ENCODE measurements around the gene SASH1.

SASH1 gene

GRCh38 chr6:148303616-148304015 lies 39.0 kb upstream of the SASH1 start:
- no peak overlapping the region for H3K27ac ChIP-seq
- DNase-seq (ENCODE audit: low spot score) = no peak
- ChIA-PET CTCF (interaction anchor here (1.1 kb wide), 1 partner anchor 13 kb away, joined by 3 read pairs; no protein-coding TSS in a partner anchor), POLR2A (ENCODE audit: low non-redundant PET) (no interaction called here)
- no peak for TF ChIP-seq CTCF (conservative IDR thresholded peaks at IDR 0.05; ENCODE audit: low read depth)

GRCh38 chr6:148304976-148305375 lies 37.7 kb upstream of the SASH1 start:
- TF ChIP-seq CTCF (conservative IDR thresholded peaks at IDR 0.05; ENCODE audit: low read depth) = no peak
- DNase-seq (ENCODE audit: low spot score) = no peak
- POLR2A ChIA-PET (ENCODE audit: low non-redundant PET) = no interaction called here
- CTCF ChIA-PET = interaction anchor here (0.7 kb wide), 1 partner anchor 138 kb away, joined by 4 read pairs; no protein-coding TSS in a partner anchor
- no peak overlapping the region for H3K27ac ChIP-seq

GRCh38 chr6:148306286-148306685 lies 36.4 kb upstream of the SASH1 start:
- POLR2A ChIA-PET (ENCODE audit: low non-redundant PET) = no interaction called here
- no peak for TF ChIP-seq CTCF (conservative IDR thresholded peaks at IDR 0.05; ENCODE audit: low read depth)
- H3K27ac ChIP-seq = no peak overlapping the region
- CTCF ChIA-PET = no interaction called here
- no peak for DNase-seq (ENCODE audit: low spot score)

GRCh38 chr6:148307405-148307804 lies 35.2 kb upstream of the SASH1 start:
- no peak overlapping the region for H3K27ac ChIP-seq
- ChIA-PET CTCF (no interaction called here), POLR2A (ENCODE audit: low non-redundant PET) (no interaction called here)
- TF ChIP-seq CTCF (conservative IDR thresholded peaks at IDR 0.05; ENCODE audit: low read depth) = no peak
- DNase-seq (ENCODE audit: low spot score) = peak; percentile 31

GRCh38 chr6:148309301-148309700 lies 33.3 kb upstream of the SASH1 start:
- H3K27ac ChIP-seq = no peak overlapping the region
- no peak for DNase-seq (ENCODE audit: low spot score)
- POLR2A ChIA-PET (ENCODE audit: low non-redundant PET) = no interaction called here
- TF ChIP-seq CTCF (conservative IDR thresholded peaks at IDR 0.05; ENCODE audit: low read depth) = no peak
- CTCF ChIA-PET = no interaction called here

- CTCF ChIA-PET = no interaction called here
- DNase-seq (ENCODE audit: low spot score) = no peak
- POLR2A ChIA-PET (ENCODE audit: low non-redundant PET) = no interaction called here
- no peak overlapping the region for H3K27ac ChIP-seq
- TF ChIP-seq CTCF (conservative IDR thresholded peaks at IDR 0.05; ENCODE audit: low read depth) = no peak
Observed at GRCh38 chr6:148311966-148312669, 30.5 kb upstream of the SASH1 start.

Measured in RWPE1 (cell line).